ENCODE measurements around the gene CLCA1.

The CLCA1 gene

GRCh38 chr1:86502721-86503405 is 34.1 kb downstream of the CLCA1 start:
- peak overlapping the region; percentile 53 for H3K4me3 ChIP-seq (ENCODE audit: low read depth, low read length)

GRCh38 chr1:86503406-86504136 is 34.8 kb downstream of the CLCA1 start:
- H3K4me3 ChIP-seq (ENCODE audit: low read depth, low read length), result peak overlapping the region; percentile 8

- no peak overlapping the region for H3K4me3 ChIP-seq (ENCODE audit: low read depth, low read length)
Measured at GRCh38 chr1:86504137-86504479, 35.4 kb downstream of the CLCA1 start.

- no peak overlapping the region for H3K4me3 ChIP-seq (ENCODE audit: low read depth, low read length)
Measured at GRCh38 chr1:86504895-86505563, 36.3 kb downstream of the CLCA1 start.

GRCh38 chr1:86505564-86505902 is 36.8 kb downstream of the CLCA1 start:
- no peak overlapping the region for H3K4me3 ChIP-seq (ENCODE audit: low read depth, low read length)

- H3K4me3 ChIP-seq (ENCODE audit: low read depth, low read length), result no peak overlapping the region
Measured at GRCh38 chr1:86507935-86508582, 39.3 kb downstream of the CLCA1 start.

- no peak overlapping the region for H3K4me3 ChIP-seq (ENCODE audit: low read depth, low read length)
Measured at GRCh38 chr1:86508583-86508969, 39.8 kb downstream of the CLCA1 start.

- H3K4me3 ChIP-seq (ENCODE audit: low read depth, low read length), result no peak overlapping the region
Measured at GRCh38 chr1:86515597-86515996, 46.9 kb downstream of the CLCA1 start.

GRCh38 chr1:86516335-86516734 is 47.6 kb downstream of the CLCA1 start:
- H3K4me3 ChIP-seq (ENCODE audit: low read depth, low read length), result no peak overlapping the region

- no peak overlapping the region for H3K4me3 ChIP-seq (ENCODE audit: low read depth, low read length)
Measured at GRCh38 chr1:86517336-86517735, 48.6 kb downstream of the CLCA1 start.

- no peak overlapping the region for H3K4me3 ChIP-seq (ENCODE audit: low read depth, low read length)
Measured at GRCh38 chr1:86520789-86521521, 52.2 kb downstream of the CLCA1 start.

GRCh38 chr1:86521522-86521891 is 52.8 kb downstream of the CLCA1 start:
- no peak overlapping the region for H3K4me3 ChIP-seq (ENCODE audit: low read depth, low read length)

GRCh38 chr1:86522240-86522639 is 53.5 kb downstream of the CLCA1 start:
- no peak overlapping the region for H3K4me3 ChIP-seq (ENCODE audit: low read depth, low read length)

GRCh38 chr1:86523670-86524354 is 55.1 kb downstream of the CLCA1 start:
- H3K4me3 ChIP-seq (ENCODE audit: low read depth, low read length), result no peak overlapping the region

GRCh38 chr1:86527306-86527705 is 58.6 kb downstream of the CLCA1 start:
- no peak overlapping the region for H3K4me3 ChIP-seq (ENCODE audit: low read depth, low read length)

- no peak overlapping the region for H3K4me3 ChIP-seq (ENCODE audit: low read depth, low read length)
Measured at GRCh38 chr1:86530211-86530845, 61.6 kb downstream of the CLCA1 start.

- H3K4me3 ChIP-seq (ENCODE audit: low read depth, low read length), result no peak overlapping the region
Measured at GRCh38 chr1:86537928-86538695, 69.4 kb downstream of the CLCA1 start.

GRCh38 chr1:86538775-86539174 is 70.0 kb downstream of the CLCA1 start:
- no peak overlapping the region for H3K4me3 ChIP-seq (ENCODE audit: low read depth, low read length)

- no peak overlapping the region for H3K4me3 ChIP-seq (ENCODE audit: low read depth, low read length)
Measured at GRCh38 chr1:86541859-86542258, 73.1 kb downstream of the CLCA1 start.

All from iPS-11a (cell line).